Suprapubic skin (tissue), 4 donors: ENCODE results near the gene CALML3.

Experiments
- CTCF ChIP-seq, 2 donors: fragments of 200-600 bp in 1 of 2; fragments of 450-650 bp in 1 of 2; sonication (generic) in 1 of 2; IDR thresholded peaks; one replicate each; pipeline ENCODE4 v1.5.1; 2016 to 2019; ENCODE audit warnings: antibody characterized with exemption in 2 of 2, mild to moderate bottlenecking in 1 of 2, moderate library complexity in 1 of 2
- POLR2A ChIP-seq, 2 donors: fragments of 450-650 bp; IDR thresholded peaks; one replicate each; pipeline ENCODE4 v1.6.1; 2017; ENCODE audit warnings: antibody characterized with exemption in 2 of 2, mild to moderate bottlenecking in 2 of 2, moderate library complexity in 2 of 2
- POLR2AphosphoS5 ChIP-seq, 3 donors: sonication (generic); formaldehyde crosslinking; IDR thresholded peaks; one replicate each; pipeline ENCODE4 v1.6.1; 2017; ENCODE audit warnings: antibody characterized with exemption in 3 of 3

DNA sequence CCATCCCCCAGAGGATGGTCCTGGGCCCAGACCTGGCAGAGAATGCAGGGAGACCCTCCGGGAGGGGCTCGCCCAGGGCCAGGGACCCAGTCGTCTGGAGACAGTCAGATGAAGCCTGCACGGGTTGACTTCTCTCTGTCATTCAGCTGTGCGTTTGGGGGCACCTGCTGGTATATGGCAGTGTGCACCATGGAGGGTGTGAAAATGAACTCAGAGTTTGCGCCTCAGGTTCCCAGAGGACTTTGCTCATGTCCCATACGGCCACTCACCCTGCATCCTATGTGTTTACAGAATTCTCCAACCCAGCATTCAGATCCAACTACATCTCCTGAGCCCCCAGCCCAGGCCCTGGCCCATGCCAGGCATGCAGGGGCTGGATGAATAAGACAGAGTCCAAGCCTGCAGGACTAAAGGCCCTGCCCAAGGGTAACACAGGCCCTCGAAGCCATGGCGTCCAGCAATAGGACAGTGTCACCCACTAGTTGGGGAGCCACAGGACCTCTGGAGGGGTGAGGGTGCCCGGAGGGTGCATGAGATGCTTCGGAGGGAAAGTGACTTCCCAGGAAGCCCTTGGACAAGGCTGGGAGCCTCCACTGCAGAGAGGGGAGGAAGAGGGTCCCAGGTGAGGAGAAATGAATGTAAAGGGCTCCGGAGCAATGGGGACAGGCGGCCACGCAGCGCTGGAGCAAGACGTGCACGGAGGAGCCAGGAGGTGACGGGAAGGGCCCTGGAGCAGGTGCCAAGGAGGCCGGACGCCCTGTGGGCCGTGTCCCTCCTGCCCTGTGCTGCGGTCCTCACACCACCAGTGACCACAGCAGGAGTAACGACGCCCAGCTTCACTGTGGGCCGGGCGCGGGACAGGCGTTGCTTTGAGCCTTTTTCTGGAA is 36.3 kb downstream of the CALML3 start:
- TF ChIP-seq POLR2AphosphoS5 (IDR thresholded peaks at IDR 0.05) (no peak), CTCF (IDR thresholded peaks at IDR 0.05) (no peak), POLR2A (IDR thresholded peaks at IDR 0.05) (no peak)
